Fibroblast of upper back skin (primary cell): ENCODE measurements around the gene DDRGK1.
A peak's percentile ranks its signal among the peaks of the same experiment; 100 is the strongest.
"Not testable (repeated sequence)": the region's sequence is repeated elsewhere in the genome, so short reads cannot be mapped to it uniquely, and the experiment has no call there.

Experiments
- DNase-seq: peaks from one replicate; pipeline ENCODE4 v3.0.0-alpha.2; 2013

Gene DDRGK1

GRCh38 chr20:3233991-3234498 is 29.6 kb upstream of the DDRGK1 start:
- no peak for DNase-seq

GRCh38 chr20:3233131-3233990 is 28.9 kb upstream of the DDRGK1 start:
- DNase-seq = no peak

- no peak for DNase-seq
Measured at GRCh38 chr20:3231889-3232588, 27.6 kb upstream of the DDRGK1 start.

GRCh38 chr20:3231116-3231515 is 26.6 kb upstream of the DDRGK1 start:
- no peak for DNase-seq

- no peak for DNase-seq
Measured at GRCh38 chr20:3229798-3230197, 25.3 kb upstream of the DDRGK1 start.

GRCh38 chr20:3229158-3229557 is 24.7 kb upstream of the DDRGK1 start:
- DNase-seq = no peak

GRCh38 chr20:3228750-3229032 is 24.2 kb upstream of the DDRGK1 start:
- no peak for DNase-seq

GRCh38 chr20:3227936-3228749 is 23.7 kb upstream of the DDRGK1 start:
- no peak for DNase-seq

GRCh38 chr20:3227506-3227905 is 23.0 kb upstream of the DDRGK1 start:
- DNase-seq = no peak

GRCh38 chr20:3226864-3227263 is 22.4 kb upstream of the DDRGK1 start:
- DNase-seq = no peak

- DNase-seq = no peak
Measured at GRCh38 chr20:3226093-3226492, 21.6 kb upstream of the DDRGK1 start.

GRCh38 chr20:3224681-3225421 is 20.4 kb upstream of the DDRGK1 start:
- DNase-seq = no peak

GRCh38 chr20:3223994-3224680 is 19.7 kb upstream of the DDRGK1 start:
- DNase-seq = no peak

- no peak for DNase-seq
Measured at GRCh38 chr20:3223651-3223993, 19.1 kb upstream of the DDRGK1 start.

GRCh38 chr20:3222635-3223600 is 18.4 kb upstream of the DDRGK1 start:
- DNase-seq = no peak

- no peak for DNase-seq
Measured at GRCh38 chr20:3221398-3222226, 17.1 kb upstream of the DDRGK1 start.

- peak; percentile 31 for DNase-seq
Measured at GRCh38 chr20:3218307-3218988, 14.0 kb upstream of the DDRGK1 start.

GRCh38 chr20:3215359-3215917 is 11.0 kb upstream of the DDRGK1 start:
- DNase-seq = not testable (repeated sequence)

GRCh38 chr20:3213226-3213625 is 8.7 kb upstream of the DDRGK1 start:
- DNase-seq = no peak
